ENCODE measurements around the gene BCAM.
"Not testable (repeated sequence)": the region's sequence is repeated elsewhere in the genome, so short reads cannot be mapped to it uniquely, and the experiment has no call there.

Gene BCAM

DNA sequence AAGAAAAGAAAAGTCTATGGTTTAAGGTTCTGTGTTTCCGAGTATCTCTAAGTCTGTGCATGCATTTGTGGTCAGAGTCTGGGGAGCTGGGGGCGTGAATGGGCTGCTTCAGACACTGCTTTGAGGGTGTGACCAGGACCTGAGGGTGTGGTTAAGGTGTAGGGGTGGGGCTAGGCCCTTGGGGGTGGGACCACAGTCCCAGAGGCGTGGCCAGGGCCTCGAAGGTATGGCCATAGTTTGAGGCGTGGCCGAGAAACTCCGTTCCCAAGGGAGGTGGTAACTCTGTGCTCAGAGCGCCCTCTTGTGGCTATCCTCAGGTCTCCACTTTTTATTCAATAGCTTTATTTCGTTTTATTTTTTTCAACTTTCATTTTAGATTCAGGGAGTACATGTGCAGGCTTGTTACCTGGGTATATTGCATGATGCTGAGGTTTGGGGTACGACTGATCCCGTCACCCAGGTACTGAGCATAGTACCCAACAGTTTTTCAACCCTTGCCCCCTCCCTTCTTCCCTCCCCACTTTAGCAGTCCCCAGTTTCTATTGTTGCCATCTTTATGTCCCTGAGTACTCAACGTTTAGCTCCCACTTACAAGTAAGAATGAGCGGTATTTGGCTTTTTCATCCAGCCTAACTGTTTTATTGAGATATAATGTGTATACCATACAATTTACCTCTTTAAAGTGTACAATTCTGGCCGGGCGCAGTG, 38.2 kb upstream of the BCAM start:
- TF ChIP-seq CTCF (IDR thresholded peaks at IDR 0.05; ENCODE audit: low read length) (peak; percentile 72), EZH2 (IDR thresholded peaks at IDR 0.05; ENCODE audit: borderline replicate concordance, low read length) (no peak)
- Histone ChIP-seq H2AFZ (ENCODE audit: low read length) (no peak overlapping the region), H3K4me1 (ENCODE audit: insufficient read depth, low read length, severe bottlenecking) (peaks cover 7% of the 10 kb centered on the region), H3K9me3 (ENCODE audit: low read length) (0 out of 2 replicates have a peak, but pooled peaks cover 3% of the 10 kb centered on the region), H3F3A (ENCODE audit: insufficient read depth, low read length) (no peaks in the 10 kb centered on the region), H3K27ac (ENCODE audit: low read depth, low read length, poor library complexity, severe bottlenecking) (no peak overlapping the region), H3K4me2 (ENCODE audit: low read length) (peak overlapping the region; percentile 43; the same call in 1 of the 2 replicates), H3K36me3 (ENCODE audit: insufficient read depth, low read length) (no peaks in the 10 kb centered on the region; the same call in 1 of the 2 replicates), H3K27me3 (ENCODE audit: insufficient read depth, low read length) (peaks cover 9% of the 10 kb centered on the region; the same call in 1 of the 2 replicates), H3K9me2 (ENCODE audit: low read depth, low read length) (no peaks in the 10 kb centered on the region), H3K9ac (ENCODE audit: low read length) (0 out of 2 replicates have a peak overlapping the region, but pooled peaks have one; percentile 16), H3K4me3 (ENCODE audit: low read depth, low read length, poor library complexity, severe bottlenecking) (peak overlapping the region; percentile 19), H4K20me1 (ENCODE audit: insufficient read depth, low read length) (no peaks in the 10 kb centered on the region), H3K79me2 (ENCODE audit: insufficient read depth, low read length) (no peaks in the 10 kb centered on the region)

DNA sequence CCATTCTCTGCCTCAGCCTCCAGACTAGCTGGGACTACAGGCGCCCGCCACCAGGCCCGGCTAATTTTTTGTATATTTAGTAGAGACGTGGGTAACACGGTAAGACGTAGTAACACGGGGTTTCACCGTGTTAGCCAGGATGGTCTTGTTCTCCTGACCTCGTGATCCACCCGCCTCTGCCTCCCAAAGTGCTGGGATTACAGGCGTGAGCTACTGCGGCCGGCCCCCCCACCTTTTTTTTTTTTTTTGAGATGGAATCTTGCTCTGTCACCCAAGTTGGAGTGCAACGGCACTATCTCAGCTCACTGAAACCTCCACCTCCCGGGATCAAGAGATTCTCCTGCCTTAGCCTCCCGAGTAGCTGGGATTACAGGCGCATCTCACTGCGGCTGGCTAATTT, 36.8 kb upstream of the BCAM start:
- not testable (repeated sequence) for H4K20me1 ChIP-seq (ENCODE audit: insufficient read depth, low read length); H3K79me2 ChIP-seq (ENCODE audit: insufficient read depth, low read length); H3K4me3 ChIP-seq (ENCODE audit: low read depth, low read length, poor library complexity, severe bottlenecking); H3F3A ChIP-seq (ENCODE audit: insufficient read depth, low read length); H3K4me1 ChIP-seq (ENCODE audit: insufficient read depth, low read length, severe bottlenecking); H3K27me3 ChIP-seq (ENCODE audit: insufficient read depth, low read length); H3K27ac ChIP-seq (ENCODE audit: low read depth, low read length, poor library complexity, severe bottlenecking); H3K4me2 ChIP-seq (ENCODE audit: low read length); H3K9me3 ChIP-seq (ENCODE audit: low read length); H2AFZ ChIP-seq (ENCODE audit: low read length); H3K9ac ChIP-seq (ENCODE audit: low read length); H3K9me2 ChIP-seq (ENCODE audit: low read depth, low read length); H3K36me3 ChIP-seq (ENCODE audit: insufficient read depth, low read length)

DNA sequence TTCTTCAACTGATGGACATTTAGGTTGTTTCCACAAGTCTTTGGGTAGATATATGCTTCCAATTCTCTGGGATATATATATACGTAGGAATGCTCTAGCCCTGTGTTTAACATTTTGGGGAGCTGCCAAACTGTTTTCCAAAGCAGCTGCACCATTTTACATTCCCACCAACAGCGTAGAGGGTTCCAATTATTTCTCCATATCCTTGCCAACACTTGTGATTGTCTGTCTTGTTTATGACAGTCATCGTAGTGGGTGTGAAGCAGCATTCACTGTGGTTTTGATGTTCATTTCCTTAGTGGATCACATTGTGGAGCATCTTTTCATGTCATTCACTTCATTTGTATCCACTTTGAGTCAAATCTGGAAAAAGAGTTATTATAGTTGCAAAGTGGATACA, 35.9 kb upstream of the BCAM start:
- peaks cover 9% of the 10 kb centered on the region; the same call in 1 of the 2 replicates for H3K27me3 ChIP-seq (ENCODE audit: insufficient read depth, low read length)
- TF ChIP-seq EZH2 (IDR thresholded peaks at IDR 0.05; ENCODE audit: borderline replicate concordance, low read length): no peak
- TF ChIP-seq CTCF (IDR thresholded peaks at IDR 0.05; ENCODE audit: low read length): no peak
- no peak overlapping the region for H3K4me2 ChIP-seq (ENCODE audit: low read length)
- H2AFZ ChIP-seq (ENCODE audit: low read length): no peak overlapping the region
- H3K9me2 ChIP-seq (ENCODE audit: low read depth, low read length): no peaks in the 10 kb centered on the region
- no peaks in the 10 kb centered on the region for H4K20me1 ChIP-seq (ENCODE audit: insufficient read depth, low read length)
- H3K4me1 ChIP-seq (ENCODE audit: insufficient read depth, low read length, severe bottlenecking): peaks cover 7% of the 10 kb centered on the region
- 0 out of 2 replicates have a peak, but pooled peaks cover 3% of the 10 kb centered on the region for H3K9me3 ChIP-seq (ENCODE audit: low read length)
- H3K27ac ChIP-seq (ENCODE audit: low read depth, low read length, poor library complexity, severe bottlenecking): no peak overlapping the region
- no peak overlapping the region for H3K9ac ChIP-seq (ENCODE audit: low read length)
- H3K79me2 ChIP-seq (ENCODE audit: insufficient read depth, low read length): no peaks in the 10 kb centered on the region
- H3K36me3 ChIP-seq (ENCODE audit: insufficient read depth, low read length): no peaks in the 10 kb centered on the region; the same call in 1 of the 2 replicates
- no peaks in the 10 kb centered on the region for H3F3A ChIP-seq (ENCODE audit: insufficient read depth, low read length)
- H3K4me3 ChIP-seq (ENCODE audit: low read depth, low read length, poor library complexity, severe bottlenecking): no peak overlapping the region
